ENCODE data around the gene CIB2.

CIB2 gene

DNA sequence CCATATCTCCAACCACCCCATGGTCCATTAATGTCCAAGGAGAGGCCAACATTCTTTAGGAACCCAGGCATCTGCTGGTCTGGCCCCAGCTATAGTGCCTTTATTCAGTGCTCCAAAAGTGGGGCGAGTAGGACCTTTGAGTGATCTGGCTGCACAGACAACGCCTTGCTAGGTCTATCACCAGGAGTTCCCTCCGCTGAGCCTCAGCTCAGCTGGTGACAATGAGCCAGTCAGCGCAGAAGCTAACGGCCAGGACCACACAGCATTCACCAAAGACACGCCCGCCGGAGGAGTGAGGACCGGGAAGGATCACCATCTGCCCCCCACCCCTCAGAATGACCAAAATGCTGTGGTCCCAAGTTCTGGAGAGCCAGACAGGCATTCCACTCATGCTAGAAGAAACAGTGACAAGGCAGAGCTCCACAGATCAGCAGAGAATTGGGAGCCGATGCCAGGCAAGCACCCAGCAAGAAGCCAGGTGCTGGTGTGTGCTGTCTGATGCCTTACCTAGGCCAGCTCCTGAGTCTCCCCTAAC is 72.8 kb downstream of the CIB2 start:
- Histone ChIP-seq H4K8ac (ENCODE audit: low read depth, low read length) (no peak overlapping the region), H4K91ac (ENCODE audit: low read depth, low read length, poor library complexity) (no peak overlapping the region), H3K23ac (ENCODE audit: low read depth, low read length, poor library complexity) (no peak overlapping the region), H3K9ac (ENCODE audit: low read depth, low read length, poor library complexity) (no peak overlapping the region), H2BK15ac (ENCODE audit: low read length) (no peak overlapping the region), H2AFZ (ENCODE audit: low read length) (no peak overlapping the region), H2BK5ac (ENCODE audit: low read length) (no peak overlapping the region), H3K18ac (ENCODE audit: low read length) (no peak overlapping the region), H3K4me3 (ENCODE audit: low read length in 2 of 2) (no peak overlapping the region), H2BK120ac (ENCODE audit: low read depth, low read length) (no peak overlapping the region), H2BK12ac (ENCODE audit: low read length) (no peak overlapping the region), H2AK5ac (ENCODE audit: low read depth, low read length) (no peak overlapping the region), H3K27ac (replicated peaks; ENCODE audit: low read length) (no peak overlapping the region), H3K4ac (ENCODE audit: low read length) (no peak overlapping the region), H3K36me3 (replicated peaks in 1 of 2; ENCODE audit: control insufficient read depth in 2 of 2, insufficient read depth in 2 of 2, low read length in 2 of 2) (peaks cover 2 to 3% of the 10 kb centered on the region in 2 donors), H3K4me1 (ENCODE audit: control insufficient read depth in 2 of 2, insufficient read depth in 1 of 2, low read depth in 1 of 2, low read length in 2 of 2) (peaks cover 9% of the 10 kb centered on the region in 2 donors), H3K27me3 (ENCODE audit: control insufficient read depth in 3 of 3, insufficient read depth in 3 of 3, low read depth in 1 of 3, low read length in 3 of 3) (no peaks in the 10 kb centered on the region), H3K4me2 (ENCODE audit: insufficient read depth, low read length, poor library complexity, severe bottlenecking) (no peak overlapping the region), H3K9me3 (replicated peaks in 1 of 2; ENCODE audit: control insufficient read depth in 2 of 2, insufficient read depth in 1 of 2, low read depth in 1 of 2, low read length in 2 of 2) (no peaks in the 10 kb centered on the region), H3K79me1 (ENCODE audit: low read depth, low read length) (no peaks in the 10 kb centered on the region), H3K14ac (ENCODE audit: low read length) (no peak overlapping the region)
- no CpG with 5 or more reads among the region's 10 CpGs for WGBS, 2 donors (ENCODE audit: extremely low coverage in 2 of 2, insufficient read length in 2 of 2, insufficient replicate concordance in 1 of 2)
- no peak for DNase-seq (ENCODE audit: low spot score)

DNA sequence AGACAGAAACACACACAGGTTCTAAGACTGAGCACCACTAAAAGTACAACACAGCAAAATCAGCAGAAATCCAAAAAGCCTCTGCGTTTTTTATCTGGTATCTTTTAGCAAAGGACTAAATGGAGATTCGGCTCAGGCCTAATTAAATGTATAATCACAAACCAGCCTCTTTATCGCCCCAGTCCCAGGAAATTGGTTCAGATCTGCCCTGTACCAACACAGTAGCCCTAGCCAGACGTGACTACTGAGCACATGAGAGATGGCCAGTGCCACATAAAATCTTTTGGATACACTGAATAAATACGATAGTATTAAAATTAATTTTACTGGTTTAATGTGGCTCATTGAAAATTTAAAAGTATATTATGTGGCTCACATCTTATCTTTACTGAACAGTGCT is 73.4 kb downstream of the CIB2 start:
- Histone ChIP-seq H2AFZ (ENCODE audit: low read length) (no peak overlapping the region), H3K18ac (ENCODE audit: low read length) (no peak overlapping the region), H3K4ac (ENCODE audit: low read length) (no peak overlapping the region), H3K4me3 (ENCODE audit: low read length in 2 of 2) (no peak overlapping the region), H3K4me1 (ENCODE audit: control insufficient read depth in 2 of 2, insufficient read depth in 1 of 2, low read depth in 1 of 2, low read length in 2 of 2) (peaks cover 9% of the 10 kb centered on the region in 2 donors), H3K14ac (ENCODE audit: low read length) (no peak overlapping the region), H3K9ac (ENCODE audit: low read depth, low read length, poor library complexity) (no peak overlapping the region), H2BK5ac (ENCODE audit: low read length) (no peak overlapping the region), H4K91ac (ENCODE audit: low read depth, low read length, poor library complexity) (no peak overlapping the region), H2BK15ac (ENCODE audit: low read length) (no peak overlapping the region), H3K36me3 (replicated peaks in 1 of 2; ENCODE audit: control insufficient read depth in 2 of 2, insufficient read depth in 2 of 2, low read length in 2 of 2) (peaks cover 2 to 6% of the 10 kb centered on the region in 2 donors), H4K8ac (ENCODE audit: low read depth, low read length) (no peak overlapping the region), H3K27me3 (ENCODE audit: control insufficient read depth in 3 of 3, insufficient read depth in 3 of 3, low read depth in 1 of 3, low read length in 3 of 3) (no peaks in the 10 kb centered on the region), H2BK12ac (ENCODE audit: low read length) (no peak overlapping the region), H3K9me3 (replicated peaks in 1 of 2; ENCODE audit: control insufficient read depth in 2 of 2, insufficient read depth in 1 of 2, low read depth in 1 of 2, low read length in 2 of 2) (no peaks in the 10 kb centered on the region), H3K4me2 (ENCODE audit: insufficient read depth, low read length, poor library complexity, severe bottlenecking) (no peak overlapping the region), H3K79me1 (ENCODE audit: low read depth, low read length) (no peaks in the 10 kb centered on the region), H3K23ac (ENCODE audit: low read depth, low read length, poor library complexity) (no peak overlapping the region), H2AK5ac (ENCODE audit: low read depth, low read length) (no peak overlapping the region), H3K27ac (replicated peaks; ENCODE audit: low read length) (no peak overlapping the region), H2BK120ac (ENCODE audit: low read depth, low read length) (no peak overlapping the region)
- no peak for DNase-seq (ENCODE audit: low spot score)
- no CpG with 5 or more reads among the region's 5 CpGs for WGBS, 2 donors (ENCODE audit: extremely low coverage in 2 of 2, insufficient read length in 2 of 2, insufficient replicate concordance in 1 of 2)

DNA sequence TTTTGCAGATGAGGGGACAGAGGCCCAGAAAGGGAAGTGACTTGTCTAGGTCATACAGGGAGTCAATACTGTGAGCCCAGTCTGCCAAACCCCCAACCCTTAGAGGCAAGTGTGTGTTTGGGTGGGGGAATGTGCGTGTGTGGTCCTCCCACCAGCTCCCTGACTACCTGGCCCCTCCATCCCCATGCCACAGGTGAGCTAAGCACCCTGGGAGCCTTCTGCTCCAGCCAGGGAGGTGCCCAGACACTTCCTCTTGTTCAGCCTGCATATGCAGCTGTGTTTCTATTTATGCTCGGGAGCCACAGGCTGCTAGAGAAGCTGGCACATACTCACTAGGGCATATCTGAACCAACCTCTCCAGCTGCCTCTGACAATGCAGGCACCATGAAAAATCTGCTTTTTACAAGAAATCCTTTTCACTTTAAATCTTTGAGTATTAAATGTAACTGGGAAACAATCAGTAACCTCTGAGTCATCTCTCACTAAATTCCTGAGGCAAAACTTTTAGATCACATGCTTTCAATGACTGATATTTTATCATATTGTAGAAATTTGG is 74.5 kb downstream of the CIB2 start:
- Histone ChIP-seq H4K8ac (ENCODE audit: low read depth, low read length) (no peak overlapping the region), H2AFZ (ENCODE audit: low read length) (no peak overlapping the region), H3K36me3 (replicated peaks in 1 of 2; ENCODE audit: control insufficient read depth in 2 of 2, insufficient read depth in 2 of 2, low read length in 2 of 2) (peaks cover 2 to 6% of the 10 kb centered on the region in 2 donors), H3K27me3 (ENCODE audit: control insufficient read depth in 3 of 3, insufficient read depth in 3 of 3, low read depth in 1 of 3, low read length in 3 of 3) (no peaks in the 10 kb centered on the region), H3K4me1 (ENCODE audit: control insufficient read depth in 2 of 2, insufficient read depth in 1 of 2, low read depth in 1 of 2, low read length in 2 of 2) (peaks cover 4 to 8% of the 10 kb centered on the region in 2 donors), H2BK5ac (ENCODE audit: low read length) (no peak overlapping the region), H2BK120ac (ENCODE audit: low read depth, low read length) (no peak overlapping the region), H3K4me2 (ENCODE audit: insufficient read depth, low read length, poor library complexity, severe bottlenecking) (no peak overlapping the region), H3K79me1 (ENCODE audit: low read depth, low read length) (no peaks in the 10 kb centered on the region), H3K14ac (ENCODE audit: low read length) (no peak overlapping the region), H2BK15ac (ENCODE audit: low read length) (no peak overlapping the region), H3K9ac (ENCODE audit: low read depth, low read length, poor library complexity) (peak overlapping the region; percentile 9), H4K91ac (ENCODE audit: low read depth, low read length, poor library complexity) (no peak overlapping the region), H2BK12ac (ENCODE audit: low read length) (no peak overlapping the region), H3K4me3 (ENCODE audit: low read length in 2 of 2) (no peak overlapping the region), H3K18ac (ENCODE audit: low read length) (peak overlapping the region; percentile 44), H2AK5ac (ENCODE audit: low read depth, low read length) (peak overlapping the region; percentile 25), H3K27ac (replicated peaks; ENCODE audit: low read length) (no peak overlapping the region), H3K9me3 (replicated peaks in 1 of 2; ENCODE audit: control insufficient read depth in 2 of 2, insufficient read depth in 1 of 2, low read depth in 1 of 2, low read length in 2 of 2) (no peaks in the 10 kb centered on the region), H3K4ac (ENCODE audit: low read length) (no peak overlapping the region), H3K23ac (ENCODE audit: low read depth, low read length, poor library complexity) (no peak overlapping the region)
- no CpG with 5 or more reads among the region's 2 CpGs for WGBS, 2 donors (ENCODE audit: extremely low coverage in 2 of 2, insufficient read length in 2 of 2, insufficient replicate concordance in 1 of 2)
- DNase-seq (ENCODE audit: low spot score) = no peak

DNA sequence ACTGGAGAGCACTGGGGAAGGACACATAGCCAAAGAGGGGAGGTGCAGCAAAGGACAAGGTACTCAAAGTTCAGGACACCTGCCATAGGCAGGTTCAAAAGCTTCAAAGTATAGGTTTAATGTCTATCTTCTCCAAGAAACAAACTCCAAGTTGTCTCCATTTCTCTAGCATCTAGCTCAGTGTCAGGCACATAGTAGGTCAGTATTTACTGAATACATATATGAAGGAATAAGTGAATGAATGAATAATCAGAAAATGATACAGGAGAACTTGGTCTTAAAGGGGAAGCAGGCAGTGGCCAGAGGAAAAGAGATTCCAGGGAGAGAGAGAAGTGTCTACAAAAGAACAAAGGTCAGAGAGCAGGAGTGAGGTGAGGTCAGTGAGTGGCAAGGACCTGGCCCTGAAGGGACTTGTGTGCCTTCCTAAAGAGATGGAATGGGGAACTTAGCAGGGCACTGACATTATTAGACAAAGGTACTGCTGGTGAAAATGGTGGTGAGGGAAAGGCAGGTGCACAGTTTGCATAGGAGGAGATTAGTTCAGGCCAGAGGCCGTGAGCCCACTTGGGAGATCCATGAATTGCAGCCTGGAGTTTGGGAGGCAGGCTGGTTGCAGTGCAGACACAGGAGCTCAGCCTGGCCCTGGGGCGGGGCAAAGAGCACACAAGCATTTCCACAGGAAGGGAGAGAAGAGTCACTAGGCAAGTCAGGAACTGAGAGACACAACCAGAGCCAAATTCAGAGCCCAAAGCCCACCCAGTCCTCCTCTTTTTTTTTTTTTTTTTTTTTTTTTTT is 75.1 kb downstream of the CIB2 start:
- H3K36me3 ChIP-seq (replicated peaks in 1 of 2; ENCODE audit: control insufficient read depth in 2 of 2, insufficient read depth in 2 of 2, low read length in 2 of 2) = peaks cover 2 to 6% of the 10 kb centered on the region in 2 donors
- H3K23ac ChIP-seq (ENCODE audit: low read depth, low read length, poor library complexity) = no peak overlapping the region
- H3K27me3 ChIP-seq (ENCODE audit: control insufficient read depth in 3 of 3, insufficient read depth in 3 of 3, low read depth in 1 of 3, low read length in 3 of 3) = no peaks in the 10 kb centered on the region
- DNase-seq (ENCODE audit: low spot score) = no peak
- no CpG with 5 or more reads among the region's 2 CpGs for WGBS, 2 donors (ENCODE audit: extremely low coverage in 2 of 2, insufficient read length in 2 of 2, insufficient replicate concordance in 1 of 2)
- H3K4me2 ChIP-seq (ENCODE audit: insufficient read depth, low read length, poor library complexity, severe bottlenecking) = no peak overlapping the region
- H3K14ac ChIP-seq (ENCODE audit: low read length) = no peak overlapping the region
- H3K27ac ChIP-seq (replicated peaks; ENCODE audit: low read length) = peak overlapping the region; percentile 25
- no peaks in the 10 kb centered on the region for H3K79me1 ChIP-seq (ENCODE audit: low read depth, low read length)
- H2BK120ac ChIP-seq (ENCODE audit: low read depth, low read length) = no peak overlapping the region
- H2AK5ac ChIP-seq (ENCODE audit: low read depth, low read length) = peak overlapping the region; percentile 25
- no peaks in the 10 kb centered on the region for H3K9me3 ChIP-seq (replicated peaks in 1 of 2; ENCODE audit: control insufficient read depth in 2 of 2, insufficient read depth in 1 of 2, low read depth in 1 of 2, low read length in 2 of 2)
- H3K4me1 ChIP-seq (ENCODE audit: control insufficient read depth in 2 of 2, insufficient read depth in 1 of 2, low read depth in 1 of 2, low read length in 2 of 2) = peaks cover 2 to 8% of the 10 kb centered on the region in 2 donors
- H3K9ac ChIP-seq (ENCODE audit: low read depth, low read length, poor library complexity) = no peak overlapping the region
- no peak overlapping the region for H4K8ac ChIP-seq (ENCODE audit: low read depth, low read length)
- H3K4ac ChIP-seq (ENCODE audit: low read length) = no peak overlapping the region
- no peak overlapping the region for H2BK5ac ChIP-seq (ENCODE audit: low read length)
- no peak overlapping the region for H3K18ac ChIP-seq (ENCODE audit: low read length)
- H2BK12ac ChIP-seq (ENCODE audit: low read length) = no peak overlapping the region
- H2BK15ac ChIP-seq (ENCODE audit: low read length) = no peak overlapping the region
- no peak overlapping the region for H4K91ac ChIP-seq (ENCODE audit: low read depth, low read length, poor library complexity)
- no peak overlapping the region for H3K4me3 ChIP-seq (ENCODE audit: low read length in 2 of 2)
- no peak overlapping the region for H2AFZ ChIP-seq (ENCODE audit: low read length)

Data from neuronal stem cell (in vitro differentiated cells).